Glomerular endothelial cell (primary cell): ENCODE measurements around the gene HES5. TPM values are rescaled to one million over a fixed set of nuclear protein-coding genes. Genes with fewer than 3 reads are reported as not detected.

Experiments
- DNase-seq: peaks from one replicate; pipeline ENCODE4 v3.0.0-alpha.2; 2011; ENCODE audit warnings: low read depth, low spot score; ENCODE audit errors: extremely low read depth
- total RNA-seq: library from RNA; depleted of rRNA; stranded (reverse); fragments of >200 nt; gene quantifications from 2 replicates; pipeline ENCODE4 v1.2.3, GENCODE V29; 2015

HES5 gene
- total RNA-seq, 1 donor from 2014 or later: not detected

DNA sequence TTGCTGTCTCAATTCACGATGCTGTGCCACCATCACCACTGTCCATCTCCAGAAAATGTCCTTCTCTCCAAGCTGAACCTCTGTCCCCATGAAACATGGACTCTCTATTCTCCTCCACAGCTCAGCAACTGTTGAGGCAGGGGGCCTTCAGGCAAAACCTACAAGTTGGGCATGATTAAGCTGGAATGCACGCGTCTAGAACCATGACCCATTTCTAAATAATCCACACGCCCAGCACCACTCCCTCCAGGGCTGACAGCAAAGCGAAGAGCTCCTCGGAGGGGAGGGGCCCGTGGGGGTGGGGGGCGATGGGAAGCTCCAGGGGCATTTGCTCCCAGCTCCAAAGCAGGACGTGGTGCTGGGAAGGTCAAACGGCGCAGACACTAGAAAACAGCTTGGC, 3.3 kb upstream of the HES5 start:
- DNase-seq: no peak

DNA sequence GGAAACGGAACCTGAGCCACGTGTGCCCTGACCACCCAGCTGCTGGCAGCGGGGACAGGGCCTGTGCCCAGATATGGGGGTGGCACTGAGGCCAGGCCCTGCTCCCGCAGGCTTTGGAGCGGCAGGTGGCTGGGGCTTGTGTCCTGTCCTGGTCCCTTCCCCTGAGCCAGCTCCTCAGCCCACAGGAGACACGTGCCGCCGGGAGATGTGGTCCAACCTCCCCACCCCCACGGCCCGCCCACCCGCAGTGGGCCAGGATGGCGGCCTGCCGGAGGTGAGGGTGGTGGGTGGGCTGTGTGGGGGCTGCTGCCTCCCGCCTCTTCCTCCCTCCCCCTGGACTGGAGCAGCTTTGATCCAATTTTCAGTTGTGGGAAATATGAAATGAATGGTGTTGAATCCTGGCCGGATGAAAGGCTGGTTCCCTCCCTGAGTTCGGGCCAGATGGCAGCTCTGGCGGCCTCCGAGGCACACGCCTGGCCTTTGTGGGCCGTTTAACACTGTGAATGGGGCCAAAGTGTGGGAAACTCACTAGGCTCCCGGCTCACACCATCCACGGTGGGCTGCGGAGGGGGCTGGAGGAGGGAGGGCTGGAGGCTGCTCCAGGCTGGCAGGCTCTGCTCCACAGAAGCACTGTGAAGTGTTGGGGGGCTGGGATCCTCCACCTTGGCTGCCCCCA, 2.6 kb upstream of the HES5 start:
- no peak for DNase-seq

DNA sequence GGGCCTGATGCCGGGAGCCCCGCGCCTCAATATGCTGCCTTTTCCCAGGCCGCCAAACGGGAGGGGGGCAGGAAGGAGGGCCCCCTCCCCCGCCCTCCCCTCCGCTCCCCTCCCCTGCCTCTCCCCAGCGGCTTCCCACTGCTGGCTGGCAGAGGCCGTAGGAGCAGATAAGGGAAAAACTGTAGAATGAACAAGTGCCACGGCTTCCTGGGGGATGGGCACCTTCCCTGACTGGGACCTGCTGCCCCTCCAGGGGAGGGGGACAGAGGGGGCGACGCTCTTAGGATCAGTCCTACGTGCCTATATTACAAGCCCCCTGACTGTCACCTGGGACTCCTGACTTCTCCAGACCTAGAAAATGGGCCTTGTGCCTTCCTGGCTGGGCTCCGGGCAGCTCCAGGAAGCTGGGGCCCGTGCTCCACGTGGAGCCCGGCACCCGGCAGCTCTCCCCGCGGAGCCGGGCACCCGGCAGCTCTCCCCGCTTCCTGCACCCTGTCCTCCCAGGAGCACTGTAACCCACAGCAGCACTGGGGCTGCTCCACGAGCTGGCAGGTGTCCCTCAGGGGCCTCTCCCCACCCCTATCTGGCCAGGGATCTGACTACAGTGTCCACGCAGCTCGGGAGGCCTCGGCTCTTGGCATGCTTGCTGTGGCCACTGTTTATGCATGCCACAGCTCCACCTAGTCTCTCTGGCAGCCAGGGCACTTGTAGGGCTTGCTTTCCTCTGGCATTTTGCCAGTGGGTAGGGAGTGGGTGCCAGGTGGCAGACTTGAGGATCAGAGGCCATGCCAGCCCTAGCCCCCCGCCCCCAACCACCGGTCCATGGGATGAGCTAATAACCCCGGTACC, 674 bp upstream of the HES5 start:
- no peak for DNase-seq

DNA sequence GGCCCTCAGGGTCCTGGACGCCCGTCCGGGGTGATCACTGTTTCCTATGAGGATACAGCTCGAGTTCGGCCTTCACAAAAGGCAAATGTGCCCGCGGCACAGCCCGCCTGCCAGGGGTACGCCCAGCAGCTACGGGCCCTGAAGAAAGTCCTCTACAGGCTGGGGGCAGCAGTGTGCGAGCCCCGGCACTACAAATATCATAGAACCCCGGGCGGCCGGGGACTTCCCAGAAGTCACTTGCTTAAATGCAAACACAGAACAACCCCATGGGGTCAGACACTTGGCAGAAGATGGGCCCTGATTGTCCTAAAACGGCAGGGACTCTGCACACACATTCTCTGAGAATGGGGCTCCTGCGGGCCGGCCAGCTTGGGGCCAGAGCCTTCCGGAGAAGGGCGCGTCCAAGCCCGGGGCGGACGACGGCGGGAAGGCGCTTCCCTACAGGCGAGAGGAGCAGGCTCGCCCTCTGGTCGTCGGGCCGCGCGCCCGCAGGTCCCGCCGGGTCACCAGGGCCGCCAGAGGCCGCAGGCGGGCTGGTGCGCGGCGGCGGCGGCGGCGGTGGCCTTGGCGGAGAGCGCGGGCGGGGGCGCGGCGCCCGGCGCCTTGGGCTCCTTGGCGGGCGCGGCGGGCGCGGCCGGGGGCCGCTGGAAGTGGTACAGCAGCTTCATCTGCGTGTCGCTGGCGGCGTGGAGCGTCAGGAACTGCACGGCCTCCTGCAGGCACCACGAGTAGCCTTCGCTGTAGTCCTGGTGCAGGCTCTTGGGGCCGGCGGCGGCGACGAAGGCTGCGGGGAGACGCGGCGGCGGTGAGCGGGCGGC, 888 bp downstream of the HES5 start:
- no peak for DNase-seq

DNA sequence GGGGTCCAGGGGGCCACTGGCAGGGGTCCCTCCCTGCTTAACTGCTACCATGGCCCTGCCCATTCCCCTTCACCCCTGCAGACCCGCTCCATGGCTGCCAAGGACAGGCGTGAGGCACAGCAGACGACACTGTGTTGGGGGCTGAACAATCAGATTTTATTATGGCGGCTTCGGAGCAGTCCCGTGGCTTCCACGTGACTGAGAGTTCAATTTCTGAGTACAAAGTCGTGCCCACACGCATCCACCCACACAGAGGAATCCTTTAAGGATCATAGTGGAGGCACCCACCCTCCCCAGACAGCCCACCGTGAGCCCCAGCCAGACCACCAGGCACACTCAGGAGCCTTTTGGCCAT, 1.5 kb downstream of the HES5 start:
- DNase-seq: no peak

DNA sequence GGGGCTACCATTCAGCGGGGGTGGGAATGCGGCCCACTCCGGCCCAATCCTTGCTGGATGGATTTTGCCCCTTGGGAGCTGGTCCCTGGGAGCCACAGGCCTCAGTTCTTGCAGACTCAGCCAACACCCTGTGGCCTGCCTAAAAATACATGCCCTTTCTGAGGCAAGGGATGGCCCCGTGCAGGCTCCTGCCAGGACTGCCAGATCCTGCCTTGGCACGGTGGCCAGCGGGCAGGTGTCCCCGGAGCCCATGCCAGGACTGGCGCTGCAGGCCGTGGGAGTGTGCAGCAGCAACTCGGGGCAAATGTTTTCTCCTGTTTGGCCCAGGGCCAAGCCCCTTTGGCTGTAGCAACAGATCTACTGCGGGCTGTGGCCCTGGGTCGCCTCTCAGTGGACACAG, 2.0 kb downstream of the HES5 start:
- no peak for DNase-seq

DNA sequence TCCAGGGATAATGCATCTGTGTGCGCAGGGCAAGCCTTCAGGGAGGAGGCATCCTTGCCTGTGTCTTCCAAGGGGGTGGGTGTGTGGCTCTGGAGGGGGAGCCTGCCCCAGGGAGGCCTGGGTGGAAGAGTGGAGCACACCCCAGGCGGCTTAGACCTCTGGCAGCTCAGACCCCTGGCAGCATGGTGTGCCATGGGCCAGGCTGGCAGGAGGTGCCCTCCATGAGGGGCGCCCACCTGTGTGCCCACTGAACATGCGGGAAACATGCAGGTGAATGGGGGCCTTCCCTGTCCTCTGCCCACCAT, 2.6 kb downstream of the HES5 start:
- DNase-seq: no peak

DNA sequence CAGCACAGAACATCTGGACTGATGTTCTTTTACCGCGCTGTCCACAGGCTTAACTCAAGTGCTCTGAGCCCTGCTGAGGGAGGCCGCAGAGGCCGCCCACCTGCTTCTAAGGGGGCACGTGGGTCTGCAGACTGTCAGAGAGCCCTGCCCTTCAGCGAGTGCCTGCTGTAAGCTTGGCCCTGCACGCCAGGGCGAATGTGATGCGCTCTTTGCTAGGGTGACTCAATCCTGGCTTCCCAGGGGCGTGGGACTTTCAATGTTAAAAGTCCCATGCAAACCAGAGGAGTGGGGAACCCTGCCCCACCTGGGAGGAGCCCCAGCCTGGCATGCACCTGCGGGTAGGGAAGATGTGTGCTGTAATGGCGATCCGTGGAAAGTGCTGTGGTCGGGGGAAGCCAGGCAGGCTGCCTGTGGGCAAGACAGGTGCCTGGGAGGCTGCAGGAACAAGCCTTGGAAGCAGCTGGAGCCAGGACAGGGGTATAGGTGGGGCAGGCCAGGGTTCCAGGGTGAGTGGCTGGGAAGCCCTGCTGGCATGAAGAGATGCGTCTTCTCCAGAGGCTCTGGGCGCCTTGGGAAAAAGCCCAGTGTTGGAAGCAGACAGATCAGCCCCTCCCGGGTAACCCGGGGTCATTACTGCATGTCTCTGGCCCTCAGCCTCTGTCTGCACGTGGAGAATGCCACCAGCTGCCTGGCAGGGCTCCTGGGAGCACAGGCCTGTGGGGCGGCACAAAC, 3.1 kb downstream of the HES5 start:
- no peak for DNase-seq

DNA sequence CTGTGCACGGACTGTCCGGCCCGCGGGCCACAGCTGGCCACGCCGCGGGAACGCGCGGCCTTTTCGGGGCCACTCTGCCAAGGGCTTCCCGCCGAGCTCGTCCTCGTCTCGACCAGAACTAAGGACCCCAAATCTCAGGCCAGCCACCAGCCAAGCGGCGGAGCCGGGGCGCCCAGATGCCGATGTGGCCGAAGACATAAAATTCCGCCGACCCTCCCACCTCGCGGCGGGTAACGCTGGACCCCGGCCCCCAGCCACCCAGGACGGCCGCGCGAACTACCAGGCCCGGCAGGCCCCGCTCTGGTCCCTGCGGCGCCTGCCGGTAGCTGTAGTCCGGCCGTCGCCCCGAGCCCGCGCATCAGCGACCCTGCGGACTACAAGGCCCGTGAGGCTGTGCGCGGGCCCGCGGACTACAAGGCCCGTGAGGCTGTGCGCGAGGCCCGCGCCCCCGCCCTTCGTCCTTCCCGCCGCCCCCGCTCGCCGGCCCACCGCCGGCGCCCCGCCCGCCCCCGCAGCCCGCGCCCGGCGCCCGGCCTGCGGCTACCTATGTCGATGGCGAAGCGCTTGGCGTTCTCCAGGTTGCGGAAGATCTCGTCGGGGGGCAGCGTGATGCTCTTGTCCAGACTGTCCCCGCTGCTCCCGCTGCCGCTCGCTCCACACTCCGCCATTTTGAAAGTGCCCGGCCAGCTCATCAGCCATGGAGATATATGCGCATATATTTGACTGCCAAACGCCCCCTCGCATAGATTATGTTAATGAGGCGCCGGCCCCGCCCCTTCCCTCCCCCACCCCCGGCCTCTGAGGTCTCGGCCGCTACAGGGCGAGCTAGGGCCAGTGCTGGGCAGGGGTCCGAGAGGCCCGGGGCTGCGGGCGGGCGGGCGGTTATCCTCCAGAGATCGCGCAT, 3.9 kb downstream of the HES5 start, which contains the start of gene PANK4:
TSS of gene PANK4 (minus strand) at position 677 of the 904 bp plus-strand sequence. CDS start at position 668, 9 bp downstream.
- DNase-seq: no peak

DNA sequence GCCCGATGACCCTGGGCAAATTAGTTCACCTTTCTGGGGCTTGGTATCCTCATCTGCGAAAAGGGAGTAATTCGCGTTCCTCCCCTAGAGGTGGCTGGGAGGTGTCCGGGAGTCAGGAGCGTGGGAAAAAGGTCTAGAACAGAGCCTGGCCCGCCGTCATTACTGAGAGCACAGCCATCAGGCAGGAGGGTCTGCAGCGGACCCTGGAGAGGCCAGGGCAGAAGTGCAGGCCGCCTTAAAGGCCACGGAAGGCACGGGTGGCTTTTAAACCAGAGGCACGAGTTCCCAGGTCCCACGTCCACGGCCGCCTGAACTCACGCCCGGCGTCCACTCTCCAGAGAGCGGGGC, 4.5 kb downstream of the HES5 start:
- no peak for DNase-seq

DNA sequence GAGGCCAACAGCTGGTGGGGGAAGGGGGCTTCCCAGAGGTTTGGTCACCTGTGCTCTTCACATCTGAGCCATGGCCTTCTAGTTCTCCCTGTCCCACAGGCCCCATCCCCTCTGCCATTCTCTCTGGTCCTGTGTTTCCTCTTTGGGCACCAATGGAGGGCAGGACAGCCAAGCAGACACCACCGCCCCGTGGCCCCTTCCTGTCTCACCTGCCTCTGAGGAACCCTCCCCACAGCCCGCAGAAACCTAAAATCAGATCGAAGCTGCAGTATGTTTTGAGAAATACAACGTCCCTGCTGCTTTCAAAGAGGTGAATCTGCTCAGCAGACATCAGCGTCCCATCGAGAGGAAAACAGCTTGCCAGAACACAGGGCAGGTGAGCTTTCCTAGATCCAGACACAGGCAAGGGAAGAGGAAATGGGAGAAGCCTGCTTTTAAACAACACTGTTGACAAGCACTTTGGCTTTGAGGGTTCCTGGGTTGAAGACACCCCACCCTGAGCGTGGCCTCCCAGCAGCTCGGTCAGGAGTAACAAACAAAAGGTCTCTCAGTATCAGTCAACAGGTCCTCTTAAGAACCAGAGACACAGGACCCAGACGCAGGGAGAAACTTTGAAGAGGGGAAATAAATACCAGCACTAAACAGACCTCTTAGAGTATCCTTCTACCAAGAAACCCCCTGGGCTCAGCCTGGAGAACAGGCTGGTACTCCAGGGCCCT, 6.0 kb downstream of the HES5 start:
- DNase-seq: no peak

DNA sequence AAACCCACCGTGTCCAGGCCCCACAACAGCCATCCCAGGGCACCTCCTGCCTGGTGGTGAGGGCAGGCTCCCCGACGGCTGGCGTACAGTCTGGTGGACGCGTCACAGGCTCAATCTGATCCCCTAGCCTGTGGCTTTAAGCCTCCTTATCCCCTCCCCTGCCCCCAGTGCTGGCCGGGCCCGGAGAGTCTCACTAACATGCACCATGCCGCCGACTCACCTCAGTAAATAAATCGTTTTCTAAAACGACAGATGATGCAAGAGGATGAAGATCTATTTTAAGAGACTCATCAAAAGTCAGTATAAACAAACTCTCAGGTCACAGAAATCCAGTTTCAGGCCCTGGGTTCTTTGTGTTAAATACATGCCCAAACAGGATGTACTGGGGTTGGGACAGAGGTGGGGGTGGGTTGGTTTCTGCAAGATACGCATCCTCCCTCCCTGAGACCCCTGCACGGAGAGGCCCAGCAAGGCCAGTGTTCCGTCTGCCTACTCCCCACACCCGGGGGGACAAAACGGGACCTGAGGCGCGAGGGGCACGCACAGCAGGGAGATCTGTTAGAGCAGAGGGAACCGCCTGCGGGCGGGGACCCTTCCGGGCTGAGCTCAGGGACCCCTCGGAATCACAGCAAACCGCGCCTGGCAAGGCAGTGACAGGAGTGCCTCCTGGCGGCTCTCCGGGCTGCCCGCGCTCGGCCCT, 6.7 kb downstream of the HES5 start:
- no peak for DNase-seq

DNA sequence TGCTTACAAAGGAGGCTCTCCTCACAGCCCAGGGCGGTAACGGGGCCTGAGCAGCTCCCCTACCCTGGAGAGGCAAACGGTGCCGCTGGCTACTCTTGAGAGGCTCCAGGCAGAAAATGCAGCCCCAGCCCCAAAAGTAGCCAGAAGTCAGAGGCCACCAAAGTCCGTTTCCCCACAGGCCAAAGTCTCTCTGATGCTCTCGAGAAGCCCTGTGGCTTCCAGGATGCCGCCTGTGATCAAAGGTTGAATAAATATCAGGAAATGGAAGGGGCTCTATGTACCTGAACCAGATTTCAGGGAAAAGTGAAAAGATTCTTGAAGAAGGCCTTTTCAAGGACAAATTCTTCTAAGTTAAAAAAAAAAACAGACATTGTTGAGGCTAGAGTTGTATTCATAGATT, 7.8 kb downstream of the HES5 start:
- no peak for DNase-seq

DNA sequence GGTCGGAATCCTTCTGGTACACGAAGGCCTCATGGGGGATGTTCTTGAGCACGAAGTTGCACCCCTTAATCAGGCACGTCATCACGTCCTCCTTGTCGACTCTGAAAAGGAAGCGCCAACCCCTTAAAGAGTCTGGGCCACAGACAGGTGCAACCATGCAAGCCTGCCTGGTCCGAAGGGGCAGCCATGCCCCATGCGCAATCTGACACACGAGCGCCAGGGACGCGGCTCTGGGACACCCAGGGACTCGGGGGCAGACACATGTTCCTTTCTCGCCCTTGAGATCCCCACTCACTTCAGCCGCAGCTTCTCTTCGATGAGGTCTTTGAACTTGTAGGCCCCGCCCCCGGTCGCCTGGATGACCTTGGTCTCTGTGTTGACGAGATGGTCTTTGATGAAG, 9.3 kb downstream of the HES5 start:
- DNase-seq: no peak

DNA sequence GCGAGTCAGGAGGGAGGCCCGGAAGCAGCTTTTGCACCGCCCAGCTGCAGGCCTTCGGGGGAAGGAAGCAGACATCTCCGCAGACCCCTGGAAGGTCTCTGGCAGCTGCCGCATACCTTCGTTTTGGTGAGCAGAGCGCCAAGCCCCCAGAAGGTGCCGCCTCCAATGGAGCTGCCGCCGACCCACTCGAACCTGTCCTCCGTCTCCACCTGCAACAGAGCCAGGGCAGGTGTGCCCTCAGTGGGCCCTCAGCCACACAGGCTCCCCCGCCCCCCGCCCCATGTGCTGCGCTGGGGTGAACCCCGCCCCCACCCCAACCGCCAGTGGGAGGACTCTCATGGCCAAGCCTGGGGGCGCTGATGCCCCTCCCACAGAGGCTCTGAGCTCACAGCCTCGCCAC, 9.9 kb downstream of the HES5 start:
- DNase-seq: no peak

DNA sequence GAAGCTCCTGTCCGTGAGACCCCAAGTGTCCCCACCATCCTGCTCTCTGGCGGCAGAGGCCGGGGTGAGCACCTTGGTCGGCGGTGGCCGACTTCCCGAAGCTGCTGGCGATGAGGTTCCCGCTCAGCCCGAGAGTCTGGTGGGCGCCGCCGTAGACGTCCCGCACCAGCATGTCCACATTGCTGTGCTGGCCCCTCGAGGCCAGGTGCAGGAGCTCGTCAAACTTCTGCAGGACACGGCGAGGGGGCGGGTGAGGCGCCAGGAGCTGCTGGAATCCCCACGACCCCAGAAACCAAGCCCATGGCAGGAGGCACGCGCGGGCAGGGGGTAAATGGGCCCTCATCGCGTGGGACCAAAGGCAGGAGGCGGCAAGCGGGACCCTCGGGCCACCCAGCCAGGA, 10.3 kb downstream of the HES5 start:
- DNase-seq: no peak

DNA sequence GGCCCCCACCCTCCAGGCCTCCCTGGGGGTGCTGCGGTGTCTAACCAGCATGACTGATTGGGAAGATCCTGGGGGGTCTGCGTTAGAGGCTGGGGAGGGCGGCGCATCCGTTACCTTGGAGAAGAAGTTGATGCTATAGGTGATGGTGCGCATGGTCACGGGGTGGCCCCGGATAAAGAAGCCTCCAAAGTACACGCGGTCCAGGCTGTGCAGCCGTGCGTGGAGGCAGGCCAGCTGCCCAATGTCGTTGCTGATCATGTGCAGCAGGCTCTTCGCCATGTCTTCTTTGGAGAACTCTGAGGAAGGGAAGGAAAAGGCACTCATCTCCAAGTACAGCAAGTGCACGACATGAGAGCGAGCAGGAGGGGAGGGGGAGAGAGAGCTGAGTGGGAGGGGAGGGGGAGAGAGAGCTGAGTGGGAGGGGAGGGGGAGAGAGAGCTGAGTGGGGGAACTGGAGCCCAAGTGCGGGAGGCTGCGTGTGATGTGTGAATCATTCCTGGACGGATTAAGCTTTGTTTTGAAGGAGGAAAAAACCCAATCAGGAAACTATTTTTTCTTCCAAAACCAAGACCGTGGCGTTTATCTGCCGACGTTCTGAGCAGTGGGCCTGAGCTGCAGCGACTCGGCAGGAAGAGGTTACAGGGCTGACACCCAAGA, 10.9 kb downstream of the HES5 start:
- DNase-seq: no peak

DNA sequence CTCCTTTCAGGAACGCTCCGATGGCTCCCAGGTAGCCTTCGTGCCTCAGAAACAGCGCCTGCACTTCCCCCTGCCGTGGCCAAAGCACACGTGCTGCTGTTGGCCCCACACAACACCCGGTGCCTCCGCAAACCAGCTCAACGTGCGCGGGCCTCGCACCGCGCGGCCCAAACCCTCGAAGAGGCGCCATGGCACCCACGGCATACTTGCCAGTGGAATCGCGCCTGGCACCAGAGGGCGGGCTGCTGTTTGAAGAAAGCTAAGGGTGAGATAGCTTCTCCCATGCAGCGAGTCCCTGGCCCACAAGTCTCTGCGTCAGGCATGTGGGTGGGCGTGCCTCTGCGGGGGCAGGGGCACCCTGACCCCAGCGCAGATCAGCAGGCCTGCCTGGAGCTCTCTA, 11.5 kb downstream of the HES5 start:
- DNase-seq: no peak
